Measurements from ENCODE around the gene TIMD4. TPM values are rescaled to one million over a fixed set of nuclear protein-coding genes. Genes with fewer than 3 reads are reported as not detected.

Gene TIMD4
- total RNA-seq (2022; extraction: Qiagen RNA extraction; ENCODE audit: low read depth): 0.91 to 1.9 TPM (median 1.6 TPM) in 5 replicates

GRCh38 chr5:156963125-156963524 is at the start of gene TIMD4:
Gene TIMD4 (minus strand): TSS chr5:156963226. CDS start chr5:156963198, 28 bp downstream.

Other genes starting within 250 kb of the TIMD4 start
- 0.07 to 0.19 TPM (median 0.10 TPM) in 4 of 5 replicates, not detected in the other for gene PPP1R2B, start 112.9 kb downstream of the TIMD4 start, total RNA-seq (2022; extraction: Qiagen RNA extraction; ENCODE audit: low read depth)
- gene HAVCR1, start 95.9 kb upstream of the TIMD4 start, total RNA-seq (2022; extraction: Qiagen RNA extraction; ENCODE audit: low read depth): 26.6 to 46.6 TPM (median 37.2 TPM) in 5 replicates
- 0.29 to 0.57 TPM (median 0.52 TPM) in 5 replicates for gene HAVCR2, start 145.8 kb upstream of the TIMD4 start, total RNA-seq (2022; extraction: Qiagen RNA extraction; ENCODE audit: low read depth)
- 13.8 to 21.1 TPM (median 16.4 TPM) in 5 replicates for gene MED7, start 179.6 kb upstream of the TIMD4 start, total RNA-seq (2022; extraction: Qiagen RNA extraction; ENCODE audit: low read depth)
- not detected in 5 replicates for gene GARIN3, start 203.0 kb upstream of the TIMD4 start, total RNA-seq (2022; extraction: Qiagen RNA extraction; ENCODE audit: low read depth)
- 0.08 to 0.19 TPM in 2 of 5 replicates, not detected in the others for gene ITK, start 217.6 kb upstream of the TIMD4 start, total RNA-seq (2022; extraction: Qiagen RNA extraction; ENCODE audit: low read depth)